HG02970 (cell line): ENCODE data around the gene TEX28.
"Not testable (repeated sequence)": the region's sequence is repeated elsewhere in the genome, so short reads cannot be mapped to it uniquely, and the experiment has no call there.

Experiments used
- ATAC-seq: cut with Tn5 transposase; IDR thresholded peaks from one replicate; pipeline ENCODE4 v1.9.1; 2021; ENCODE audit warnings: mild to moderate bottlenecking, moderate library complexity, moderate number of reproducible peaks; ENCODE audit not compliant: unreplicated experiment, low FRiP score

TEX28 gene, protein sequence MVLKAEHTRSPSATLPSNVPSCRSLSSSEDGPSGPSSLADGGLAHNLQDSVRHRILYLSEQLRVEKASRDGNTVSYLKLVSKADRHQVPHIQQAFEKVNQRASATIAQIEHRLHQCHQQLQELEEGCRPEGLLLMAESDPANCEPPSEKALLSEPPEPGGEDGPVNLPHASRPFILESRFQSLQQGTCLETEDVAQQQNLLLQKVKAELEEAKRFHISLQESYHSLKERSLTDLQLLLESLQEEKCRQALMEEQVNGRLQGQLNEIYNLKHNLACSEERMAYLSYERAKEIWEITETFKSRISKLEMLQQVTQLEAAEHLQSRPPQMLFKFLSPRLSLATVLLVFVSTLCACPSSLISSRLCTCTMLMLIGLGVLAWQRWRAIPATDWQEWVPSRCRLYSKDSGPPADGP

DNA sequence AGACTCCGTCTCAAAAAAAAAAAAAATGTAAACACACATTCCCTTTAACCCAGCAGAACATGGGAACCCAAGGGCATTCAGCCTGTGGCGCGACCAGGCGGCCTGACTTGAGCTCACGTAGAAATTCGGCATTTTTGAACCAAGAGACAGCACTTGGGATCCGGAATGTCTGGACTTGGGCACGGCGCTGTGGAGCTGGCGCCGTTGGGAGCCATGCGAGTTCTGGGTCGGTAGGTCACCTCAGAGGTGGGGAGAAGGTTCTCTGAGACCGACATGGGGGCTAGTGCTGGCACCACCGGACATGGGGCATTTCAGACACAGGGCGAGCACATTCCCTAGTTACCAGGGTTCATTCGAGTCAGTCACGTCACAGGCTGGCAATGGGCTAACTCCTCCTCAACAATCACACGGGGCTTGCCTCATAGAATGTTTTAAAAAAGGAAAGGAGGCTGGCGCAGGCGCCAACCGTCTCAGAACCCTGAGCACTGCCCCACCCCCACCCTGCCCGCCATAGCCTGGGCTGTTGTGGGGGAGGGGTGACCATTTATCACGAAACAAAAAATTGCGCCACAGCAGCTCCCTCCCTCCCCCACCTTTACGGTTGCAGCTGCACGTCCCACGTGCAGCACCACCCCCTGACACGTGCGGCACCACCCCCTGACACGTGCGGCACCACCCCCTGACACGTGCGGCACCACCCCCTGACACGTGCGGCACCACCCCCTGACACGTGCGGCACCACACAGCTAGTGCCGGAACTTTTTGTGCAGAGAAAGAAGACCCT is at the start of gene TEX28:
TEX28 (minus strand) TSS at position 334 of the 784 bp plus-strand sequence. CDS start 3,007 bp downstream, outside the sequence.
- no peak for ATAC-seq

DNA sequence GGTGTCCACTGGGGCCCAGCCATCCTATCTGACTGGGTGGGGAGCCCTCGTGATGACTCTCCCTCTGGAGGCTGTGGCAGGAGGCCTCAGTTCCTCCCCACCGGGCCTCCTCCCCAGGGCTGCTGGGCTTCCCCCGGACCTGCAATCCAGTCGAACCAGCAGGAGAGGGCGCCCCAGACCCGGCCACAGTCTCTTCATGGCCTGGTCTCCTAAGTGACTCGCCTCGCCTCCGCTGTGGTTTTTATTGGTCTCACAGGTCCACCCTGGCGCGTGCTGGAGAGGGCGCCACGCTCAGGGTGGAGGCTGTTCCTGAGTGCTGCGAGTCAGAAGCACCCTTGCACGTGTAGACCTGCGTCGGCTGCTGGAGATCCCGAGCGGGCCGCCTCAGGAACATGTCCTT is 48.7 kb upstream of the TEX28 start:
- ATAC-seq: peak; percentile 27

DNA sequence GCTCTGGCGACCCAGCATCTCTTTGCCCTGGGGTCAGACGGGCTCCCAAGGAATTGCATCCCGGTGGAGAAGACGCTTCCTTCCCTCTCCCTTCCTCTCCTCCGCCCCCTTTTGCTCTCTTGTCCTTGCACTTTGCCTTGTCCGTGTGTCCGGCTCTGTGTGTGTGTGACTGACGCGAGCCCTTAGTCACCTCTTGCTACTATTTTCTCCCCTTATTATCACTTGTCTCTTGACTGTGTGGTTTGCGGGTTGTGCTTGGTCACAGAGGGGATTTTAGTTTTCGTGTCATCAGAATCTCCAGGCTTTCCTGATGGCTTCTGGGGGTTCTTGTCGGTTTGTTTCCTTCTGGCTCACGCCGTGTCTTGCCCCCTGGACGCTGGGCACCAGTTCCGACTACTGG is 48.1 kb upstream of the TEX28 start:
- ATAC-seq: not testable (repeated sequence)

DNA sequence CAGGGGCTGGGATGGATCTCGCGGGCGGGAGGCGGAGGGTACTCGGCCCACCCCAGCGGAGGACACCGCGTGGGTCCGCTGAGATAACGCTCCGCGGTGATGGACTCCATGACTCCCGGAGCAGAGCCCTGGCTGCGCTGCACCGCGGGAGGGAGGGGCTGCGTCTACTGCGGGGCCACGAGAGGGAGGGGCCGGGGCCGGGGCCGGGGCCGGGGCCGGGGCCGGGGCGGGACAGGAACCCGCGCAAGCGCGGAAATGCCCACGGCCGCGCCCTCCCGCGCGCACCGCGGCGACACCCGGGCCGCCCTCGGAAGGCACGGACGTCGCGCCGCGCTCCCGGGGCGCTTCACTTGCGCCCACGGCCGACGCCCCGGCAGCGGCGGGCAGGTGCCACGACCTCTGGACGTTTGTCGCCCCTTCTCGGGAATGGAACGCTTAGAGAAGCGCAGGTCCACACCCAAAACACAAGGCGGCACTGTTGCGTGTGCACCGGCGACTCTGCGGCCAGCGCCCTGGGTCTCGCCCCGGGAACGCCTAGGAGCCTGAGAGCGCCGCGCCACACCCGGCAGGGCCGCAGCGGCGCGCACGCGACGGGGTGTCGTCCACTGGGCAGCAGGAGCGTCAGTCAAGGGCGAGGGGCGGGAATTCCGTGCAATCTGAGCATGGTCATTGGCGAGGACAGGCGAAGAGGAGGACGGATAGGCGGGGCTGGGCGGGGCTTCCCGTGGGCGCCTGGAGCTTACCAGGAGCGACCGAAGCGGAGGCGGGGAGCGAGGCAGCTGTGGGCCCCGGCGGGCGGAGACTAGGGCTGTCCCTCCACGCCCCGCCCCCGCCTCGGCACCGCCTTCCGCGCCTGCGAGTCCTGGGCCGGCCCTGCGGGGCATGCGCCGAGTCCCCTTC is 46.7 kb upstream of the TEX28 start:
- ATAC-seq: peak; percentile 59

DNA sequence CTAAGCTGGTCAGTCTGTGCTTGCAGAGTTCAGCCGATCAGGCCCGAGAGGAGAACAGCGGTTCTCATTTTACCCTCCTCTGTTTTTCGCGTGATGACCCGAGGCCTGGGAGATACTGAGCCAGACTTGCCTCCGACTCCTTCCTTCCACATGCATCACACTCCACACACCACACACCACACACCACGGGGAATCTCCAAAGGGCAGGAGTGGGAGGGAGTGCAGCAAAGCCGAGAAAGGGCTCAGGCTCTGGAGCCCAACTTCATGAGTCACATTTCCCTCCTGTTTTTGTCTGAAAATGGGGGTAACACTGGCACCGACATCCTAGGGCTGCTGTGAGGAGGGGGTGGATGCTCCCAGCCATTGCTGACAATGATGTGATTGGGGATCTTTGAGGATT is 39.6 kb upstream of the TEX28 start:
- ATAC-seq: no peak

DNA sequence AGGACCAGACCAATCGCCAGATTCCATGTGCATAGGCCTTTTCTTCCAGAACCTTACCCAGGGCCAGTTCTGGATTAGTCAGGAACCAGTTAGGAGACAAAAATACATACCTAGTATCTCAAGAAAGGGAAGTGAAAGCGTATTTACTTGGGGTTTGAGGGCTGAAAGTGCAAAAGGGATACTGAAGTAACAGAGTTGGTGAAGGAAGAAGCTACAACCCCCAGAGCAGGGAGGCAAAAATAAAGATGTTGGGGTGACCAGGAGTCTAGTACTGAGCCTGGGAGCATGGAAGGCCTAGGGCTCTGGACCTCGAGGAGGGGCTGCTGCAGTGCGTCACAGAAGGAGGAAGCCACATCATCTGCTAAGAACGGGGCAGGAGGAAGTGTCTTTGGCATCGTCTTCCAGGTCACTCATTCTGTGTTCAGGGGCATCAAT is 38.9 kb upstream of the TEX28 start:
- no peak for ATAC-seq

DNA sequence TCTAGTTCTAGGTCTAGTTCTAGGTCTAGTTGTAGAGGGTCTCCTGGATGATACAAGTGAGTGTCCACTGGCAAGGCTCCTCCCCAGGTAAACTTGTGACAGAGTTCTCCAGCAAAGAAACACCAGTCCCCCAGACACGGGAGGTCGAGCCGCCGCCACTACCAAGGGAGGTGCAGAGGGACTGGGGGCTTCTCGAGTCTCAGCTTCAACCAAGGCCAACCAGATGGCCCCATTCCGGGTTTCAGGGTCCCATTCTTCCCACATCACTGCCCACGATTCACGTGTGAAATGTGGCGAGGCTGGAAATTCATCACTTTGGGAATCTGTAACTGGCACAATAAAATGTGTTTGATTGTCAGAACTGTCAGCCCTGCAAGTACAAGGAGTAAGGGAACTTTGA is 38.2 kb upstream of the TEX28 start:
- no peak for ATAC-seq

DNA sequence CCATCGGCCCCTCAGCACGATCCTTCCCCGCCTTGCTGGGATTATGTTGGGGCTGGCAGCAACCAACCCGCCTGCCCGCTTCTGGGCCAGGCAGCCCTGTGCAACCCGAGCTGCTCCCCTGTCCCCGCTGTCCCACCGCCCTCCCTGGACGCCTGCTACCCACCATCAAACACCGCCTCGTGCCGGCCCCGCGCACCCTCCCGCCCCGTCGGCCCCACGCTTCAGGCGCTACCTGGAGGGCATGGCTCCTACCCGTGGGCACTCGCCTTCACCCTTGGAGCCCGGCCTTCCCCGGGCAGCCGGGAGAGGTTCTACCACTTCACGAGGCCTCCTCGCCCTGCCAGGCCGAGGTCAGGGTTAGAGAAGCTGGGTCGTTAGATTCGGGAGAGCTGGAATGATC is 37.6 kb upstream of the TEX28 start:
- no peak for ATAC-seq

DNA sequence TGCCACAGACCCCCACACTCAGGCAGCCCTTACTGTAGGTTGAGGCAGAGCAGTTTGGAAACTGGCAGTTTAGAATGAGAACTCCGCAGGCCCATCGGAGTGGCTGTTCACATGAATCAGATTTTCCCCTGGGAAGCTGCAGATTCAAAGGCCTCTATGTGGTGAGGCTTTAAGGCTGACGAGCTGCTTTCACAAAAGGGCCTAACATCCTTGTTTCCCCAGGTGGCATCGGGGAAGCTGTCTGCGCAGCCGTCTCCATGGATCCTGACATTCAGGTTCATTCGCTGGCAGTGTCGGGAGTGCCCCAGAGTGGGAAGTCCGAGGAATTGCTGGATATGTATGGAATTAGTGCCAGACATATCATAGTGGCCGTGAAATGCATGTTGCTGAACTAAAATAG is 34.4 kb upstream of the TEX28 start:
- no peak for ATAC-seq

DNA sequence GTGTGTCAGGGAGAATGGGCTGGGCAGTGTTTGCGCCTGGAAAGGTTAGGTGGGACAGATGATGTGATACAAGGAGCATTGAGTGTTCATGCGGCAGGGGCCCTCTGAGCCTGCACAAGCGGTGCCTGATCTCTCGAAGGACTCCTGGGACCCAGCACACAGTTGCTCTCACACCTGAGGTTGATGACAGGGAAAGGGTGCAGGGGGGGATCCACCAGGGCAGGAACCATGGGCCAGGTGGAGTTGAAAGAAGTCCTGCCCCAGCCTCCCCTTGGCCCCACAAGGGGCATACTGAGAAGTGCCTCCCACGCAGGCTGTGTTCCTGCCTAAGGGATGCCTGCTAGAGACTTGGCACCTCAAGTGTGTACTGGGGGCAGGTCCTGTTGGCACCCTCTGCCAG is 33.7 kb upstream of the TEX28 start:
- ATAC-seq: no peak

DNA sequence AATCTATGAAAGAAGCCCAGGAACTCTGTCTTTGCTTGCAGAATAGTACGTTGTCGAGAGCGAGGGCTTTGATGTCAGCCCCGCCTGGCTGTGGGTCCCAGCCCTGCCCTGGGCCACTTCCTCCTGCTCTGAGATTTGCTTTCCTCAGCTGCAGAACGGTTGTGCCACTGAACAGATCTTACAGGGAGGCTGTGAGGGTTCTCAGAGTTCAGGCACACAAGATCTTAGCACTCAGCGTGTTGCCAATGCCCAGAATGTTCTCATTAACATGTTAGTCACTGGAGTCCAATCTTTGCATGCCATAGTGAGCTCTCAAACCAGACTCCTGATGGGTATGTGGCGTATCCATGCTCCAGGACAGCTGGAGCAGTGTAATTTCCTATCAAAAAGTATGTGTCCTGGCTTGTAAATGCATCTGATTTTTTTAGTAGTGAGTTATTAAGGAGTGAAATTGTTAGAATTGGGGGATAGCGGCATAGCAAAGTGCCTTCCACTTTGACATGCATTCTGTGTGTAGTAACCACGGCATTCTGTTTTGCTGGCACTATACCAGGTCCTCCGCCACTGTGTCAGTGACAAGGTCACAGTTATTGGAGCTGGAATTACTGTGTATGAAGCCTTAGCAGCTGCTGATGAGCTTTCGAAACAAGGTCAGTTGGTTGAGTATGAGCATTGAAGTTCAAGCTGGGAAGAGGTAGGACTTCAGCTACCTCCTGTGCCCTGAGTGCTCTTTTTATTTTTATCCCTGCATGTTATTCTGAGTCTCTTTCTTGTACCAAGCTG is 32.3 kb upstream of the TEX28 start:
- no peak for ATAC-seq

DNA sequence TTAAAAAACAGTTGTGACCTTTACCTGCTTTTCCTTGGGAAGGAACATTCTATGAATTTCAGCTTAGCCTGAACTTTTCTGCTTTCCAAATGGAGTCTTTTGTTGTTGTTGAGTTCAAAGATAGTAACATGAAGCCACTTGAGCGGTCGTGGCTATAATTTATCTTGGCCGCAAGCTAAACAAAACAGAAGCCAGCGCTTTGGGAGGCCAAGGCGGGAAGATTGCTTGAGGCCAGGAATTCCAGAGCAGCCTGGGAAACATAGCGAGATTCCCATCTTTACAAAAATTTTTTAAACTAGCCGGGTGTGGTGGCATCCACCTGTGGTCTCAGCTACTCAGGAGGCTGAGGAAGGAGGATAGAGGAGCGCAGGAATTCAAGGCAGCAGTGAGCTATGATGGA is 30.6 kb upstream of the TEX28 start:
- ATAC-seq: no peak

DNA sequence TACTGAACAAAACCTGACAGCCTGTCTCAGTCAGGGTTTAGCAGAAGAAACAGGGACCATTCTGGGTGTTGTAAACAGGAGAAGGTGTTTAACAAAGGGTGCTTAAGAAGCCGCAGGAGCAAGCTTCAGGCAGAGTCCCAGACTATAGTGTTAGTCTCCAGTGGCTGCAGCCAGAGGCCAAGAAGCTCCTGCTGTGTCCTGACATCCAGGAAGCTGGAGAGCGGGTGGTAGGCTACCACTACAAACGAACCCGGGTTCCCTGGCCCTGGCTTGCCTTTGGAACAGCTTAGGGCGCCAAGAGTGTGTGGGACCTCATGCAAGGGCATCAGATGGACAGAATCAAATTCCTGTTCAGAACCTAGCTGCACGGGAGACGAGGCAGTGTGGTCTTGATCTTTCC is 28.6 kb upstream of the TEX28 start:
- ATAC-seq: no peak

DNA sequence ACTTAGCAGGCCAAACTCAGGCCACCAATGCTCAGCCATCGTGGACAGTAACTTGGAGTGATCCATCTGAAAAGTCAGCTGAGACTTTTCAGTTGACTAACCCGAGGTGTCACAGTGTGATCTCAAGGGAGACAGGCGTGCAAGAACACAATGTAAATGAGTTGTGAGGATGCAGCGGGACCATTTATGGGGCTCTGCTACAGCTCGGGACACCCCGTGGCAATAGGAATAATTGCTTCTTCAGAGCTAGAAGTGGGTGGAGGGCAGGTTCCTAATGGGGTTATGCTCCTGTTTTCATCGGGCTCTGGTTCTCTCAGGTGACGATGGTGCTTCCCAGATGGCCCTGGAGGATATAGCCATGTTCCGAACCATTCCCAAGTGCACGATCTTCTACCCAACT is 28.0 kb upstream of the TEX28 start:
- no peak for ATAC-seq

DNA sequence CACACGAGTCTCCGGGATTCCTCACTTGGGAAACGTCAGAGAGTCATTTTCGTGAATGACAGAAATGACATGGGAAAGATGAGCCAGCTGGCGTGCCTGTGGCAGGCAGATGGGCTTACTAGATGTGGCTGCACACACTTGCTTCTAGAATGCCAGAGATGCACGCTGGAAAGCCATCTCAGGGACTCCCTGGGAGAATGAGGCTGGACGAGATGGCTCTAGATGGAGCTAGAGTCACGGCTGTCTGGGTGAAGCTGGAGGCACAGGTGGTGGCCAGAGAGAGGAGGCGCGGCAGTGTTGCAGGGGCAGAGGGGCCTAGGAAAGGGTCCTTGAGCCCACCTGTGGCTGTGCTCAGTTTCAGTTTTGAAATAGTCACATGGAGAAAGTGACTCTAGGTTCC is 26.7 kb upstream of the TEX28 start:
- no peak for ATAC-seq

DNA sequence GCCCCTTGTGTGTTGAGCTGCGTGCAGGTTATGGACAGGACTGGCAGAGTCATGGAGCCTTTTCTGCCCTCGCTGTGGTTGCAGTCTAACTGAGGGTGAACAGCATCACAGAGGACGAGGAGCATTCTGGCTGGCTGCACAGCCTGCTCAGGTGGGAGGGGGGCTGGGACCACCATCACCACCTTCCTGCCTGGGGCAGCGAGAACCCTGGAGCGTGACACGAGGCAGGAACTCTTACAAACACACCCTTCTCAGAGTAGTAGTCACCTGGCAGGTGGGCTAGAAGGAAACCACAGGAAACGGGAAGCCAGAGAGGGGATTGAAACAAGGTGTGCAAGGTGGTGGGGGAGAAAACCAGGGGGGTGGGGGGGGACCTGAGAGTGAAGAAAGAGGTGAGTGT is 26.2 kb upstream of the TEX28 start:
- no peak for ATAC-seq

DNA sequence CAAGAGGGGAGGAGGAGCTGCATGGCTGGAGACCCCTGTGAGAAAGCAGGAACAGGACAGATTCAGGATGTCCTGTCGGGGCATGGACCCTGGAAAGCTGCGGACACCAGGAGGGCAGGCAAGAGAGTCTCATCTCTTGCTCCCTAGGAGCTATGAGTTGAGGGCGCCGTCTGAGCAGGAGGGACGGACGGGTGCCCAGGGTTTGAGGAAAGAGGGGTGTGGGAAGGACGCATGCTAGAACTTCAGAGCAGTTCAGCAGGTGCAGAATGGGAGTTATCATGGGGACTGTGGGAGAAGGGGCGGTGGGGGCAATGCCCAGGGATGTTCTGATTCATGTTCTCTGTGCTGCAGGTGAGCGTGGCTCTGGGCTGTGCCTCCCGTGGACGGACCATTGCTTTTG is 25.5 kb upstream of the TEX28 start:
- no peak for ATAC-seq

DNA sequence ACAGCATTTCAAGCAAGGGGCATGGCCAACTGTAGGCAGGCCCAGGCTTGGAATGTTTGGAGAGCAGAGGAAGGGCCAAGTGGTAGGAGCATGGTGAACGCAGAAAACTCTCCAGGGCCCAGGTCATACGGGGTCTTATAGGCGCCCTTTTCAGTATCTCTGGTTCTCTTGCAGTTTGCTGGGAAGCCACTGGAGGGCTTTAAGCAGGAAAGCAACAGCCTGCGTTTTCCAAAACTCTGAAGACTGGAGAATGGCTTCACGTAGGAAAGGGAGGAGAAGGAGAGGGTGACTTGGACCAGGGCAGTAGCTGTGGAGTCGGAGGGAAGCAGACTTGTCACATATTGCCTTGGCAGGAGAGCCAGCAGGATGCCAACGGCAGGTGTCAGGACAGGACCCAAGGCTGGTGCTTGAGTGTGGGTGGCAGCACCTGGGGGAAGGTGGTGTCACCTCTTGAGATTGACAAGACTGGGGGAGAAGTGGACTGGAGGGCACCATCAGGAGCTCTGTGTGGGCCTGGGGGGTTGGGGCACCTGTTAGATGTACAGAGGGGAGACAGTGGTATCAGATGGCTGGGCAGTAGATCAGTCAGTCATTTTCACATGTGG is 22.6 kb upstream of the TEX28 start:
- ATAC-seq: no peak

DNA sequence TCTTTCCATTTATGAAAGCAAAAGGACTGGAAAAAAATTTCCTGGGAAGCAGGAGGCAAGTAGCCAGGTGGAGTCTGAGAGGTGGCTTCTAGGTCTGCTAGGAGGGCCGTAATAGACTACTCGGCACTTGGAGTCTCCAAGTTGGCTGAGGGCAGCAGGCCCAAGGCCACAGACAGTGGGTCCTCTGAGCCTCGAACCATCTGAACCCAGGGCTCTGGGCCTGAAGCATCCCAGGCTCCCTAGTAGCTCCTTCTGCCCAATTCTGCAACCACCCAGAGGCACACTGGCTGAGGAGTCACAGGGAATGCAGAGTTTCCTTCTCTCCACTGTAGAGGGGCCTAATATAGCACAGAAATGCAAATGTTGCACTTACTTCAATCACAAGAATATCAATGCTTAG is 20.5 kb upstream of the TEX28 start:
- ATAC-seq: no peak

DNA sequence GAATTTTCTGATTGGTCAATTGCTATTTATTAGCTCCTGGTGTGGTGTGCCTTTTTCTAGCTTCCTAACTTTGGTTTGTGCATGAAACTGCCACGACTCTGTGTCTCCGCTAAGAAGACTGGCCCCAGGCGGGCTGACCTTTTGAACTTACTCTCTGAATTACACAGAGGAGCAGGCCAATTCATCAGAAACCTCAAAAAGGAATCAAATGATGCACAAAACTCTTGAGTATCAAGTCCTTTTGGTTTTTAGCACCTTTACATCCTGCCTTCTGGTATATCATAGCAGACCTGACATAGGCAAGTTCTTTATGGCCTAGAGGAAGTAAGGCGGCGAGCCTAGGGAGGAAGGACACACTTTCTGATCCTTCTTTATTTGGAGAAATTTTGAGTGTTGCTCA is 18.2 kb upstream of the TEX28 start:
- no peak for ATAC-seq
